Transverse colon (tissue), 3 donors: ENCODE measurements around the gene TENM4.

Experiments
- EP300 ChIP-seq: sonication (generic); formaldehyde crosslinking; IDR thresholded peaks from one replicate; pipeline ENCODE4 v1.6.1; 2017; ENCODE audit warnings: antibody characterized with exemption, low read depth
- TF ChIP-seq, protein P1 (sequence below), 5 experiments: fragments of 200-600 bp in 3 of 5; fragments of 450-650 bp in 2 of 5; sonication (generic) in 3 of 5; IDR thresholded peaks; 1 replicate in 2 of 5; 2 replicates in 3 of 5; pipeline ENCODE4 v1.5.1; 2016 to 2017; ENCODE audit warnings: antibody characterized with exemption in 5 of 5, inconsistent platforms in 3 of 5, mild to moderate bottlenecking in 2 of 5, moderate library complexity in 1 of 5

DNA sequence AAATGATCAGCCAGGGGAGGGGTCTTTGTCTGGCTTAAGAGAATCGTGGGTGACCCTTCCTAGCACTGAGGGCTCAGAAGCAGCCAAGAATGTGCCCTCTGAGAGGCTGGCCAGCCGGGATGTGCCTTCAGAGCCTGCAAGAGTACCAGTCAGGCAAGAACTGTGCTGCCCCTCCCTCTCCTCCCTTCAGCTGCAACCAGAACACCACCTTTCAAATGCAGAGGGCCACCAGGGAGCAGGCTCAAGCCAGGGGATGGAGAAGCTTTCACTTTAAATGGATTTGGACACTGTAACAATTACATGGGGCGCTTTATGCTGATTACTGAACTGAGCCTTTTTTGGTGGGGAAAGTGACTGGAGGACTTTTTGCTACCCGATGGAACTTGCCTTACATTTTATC is 44.9 kb upstream of the TENM4 start:
- TF ChIP-seq, protein P1, sequence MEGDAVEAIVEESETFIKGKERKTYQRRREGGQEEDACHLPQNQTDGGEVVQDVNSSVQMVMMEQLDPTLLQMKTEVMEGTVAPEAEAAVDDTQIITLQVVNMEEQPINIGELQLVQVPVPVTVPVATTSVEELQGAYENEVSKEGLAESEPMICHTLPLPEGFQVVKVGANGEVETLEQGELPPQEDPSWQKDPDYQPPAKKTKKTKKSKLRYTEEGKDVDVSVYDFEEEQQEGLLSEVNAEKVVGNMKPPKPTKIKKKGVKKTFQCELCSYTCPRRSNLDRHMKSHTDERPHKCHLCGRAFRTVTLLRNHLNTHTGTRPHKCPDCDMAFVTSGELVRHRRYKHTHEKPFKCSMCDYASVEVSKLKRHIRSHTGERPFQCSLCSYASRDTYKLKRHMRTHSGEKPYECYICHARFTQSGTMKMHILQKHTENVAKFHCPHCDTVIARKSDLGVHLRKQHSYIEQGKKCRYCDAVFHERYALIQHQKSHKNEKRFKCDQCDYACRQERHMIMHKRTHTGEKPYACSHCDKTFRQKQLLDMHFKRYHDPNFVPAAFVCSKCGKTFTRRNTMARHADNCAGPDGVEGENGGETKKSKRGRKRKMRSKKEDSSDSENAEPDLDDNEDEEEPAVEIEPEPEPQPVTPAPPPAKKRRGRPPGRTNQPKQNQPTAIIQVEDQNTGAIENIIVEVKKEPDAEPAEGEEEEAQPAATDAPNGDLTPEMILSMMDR (IDR thresholded peaks at IDR 0.05) = no peak
- TF ChIP-seq EP300 = no peak
